PFSK-1 (cell line): Measurements from ENCODE around the gene TCF4.

ENCODE experiments used
- FOXP2 ChIP-seq: optimal IDR thresholded peaks from 2 replicates; pipeline ENCODE3; 2011; ENCODE audit warnings: borderline replicate concordance, control low read depth, inconsistent platforms; ENCODE audit not compliant: insufficient read depth; ENCODE audit errors: extremely low read length, extremely low read depth
- POLR2AphosphoS5 ChIP-seq: IDR thresholded peaks from 2 replicates; pipeline ENCODE4 v1.6.1; 2012; ENCODE audit warnings: low read depth, mild to moderate bottlenecking, control low read depth, low read length, moderate library complexity
- SIN3A ChIP-seq: IDR thresholded peaks from 2 replicates; pipeline ENCODE4 v1.6.1; 2012; ENCODE audit warnings: mild to moderate bottlenecking, low read length, moderate library complexity, borderline replicate concordance; ENCODE audit not compliant: insufficient read depth
- TAF1 ChIP-seq: IDR thresholded peaks from 2 replicates; pipeline ENCODE4 v1.6.1; 2012; ENCODE audit warnings: low read length, control low read depth, borderline replicate concordance; ENCODE audit not compliant: insufficient read depth
- TF ChIP-seq, protein P1 (sequence below), 2 experiments: IDR thresholded peaks; 2 replicates each; pipeline versions ENCODE4 v1.6.1 to v1.8.0; 2011 to 2012; ENCODE audit warnings: low read depth in 2 of 2, low read length in 2 of 2, control low read depth in 1 of 2, inconsistent platforms in 1 of 2, mild to moderate bottlenecking in 1 of 2, moderate library complexity in 1 of 2; ENCODE audit not compliant: insufficient read depth in 1 of 2

The TCF4 gene

DNA sequence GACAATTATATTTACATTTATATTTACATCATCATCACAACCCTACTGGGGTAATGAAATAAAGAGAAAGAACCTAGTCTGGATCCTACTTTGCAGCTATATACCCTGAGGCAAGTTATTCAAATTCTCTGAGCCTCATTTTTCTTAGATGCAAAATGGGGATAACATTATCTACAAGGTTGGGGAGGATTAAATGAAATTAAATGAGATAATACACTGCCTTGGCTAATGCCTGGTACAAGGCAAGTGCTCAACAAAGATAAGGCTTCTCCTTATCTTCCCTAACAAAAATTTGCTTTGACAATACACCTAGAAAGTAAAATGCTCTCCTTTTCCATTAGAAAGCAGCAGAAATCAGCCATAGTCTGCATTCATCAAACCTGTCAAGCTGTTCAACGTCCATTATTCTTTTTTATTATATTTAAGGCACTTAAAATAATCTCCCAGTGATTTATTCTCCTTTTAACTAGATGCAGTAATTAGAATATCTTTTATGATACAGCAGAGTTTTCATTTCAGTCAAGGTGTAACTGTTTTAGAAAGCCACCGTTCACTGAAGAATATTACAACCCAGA lies 44.8 kb downstream of the TCF4 start:
- TF ChIP-seq POLR2AphosphoS5 (no peak), FOXP2 (no peak), TAF1 (no peak), SIN3A (no peak)
- TF ChIP-seq, protein P1, sequence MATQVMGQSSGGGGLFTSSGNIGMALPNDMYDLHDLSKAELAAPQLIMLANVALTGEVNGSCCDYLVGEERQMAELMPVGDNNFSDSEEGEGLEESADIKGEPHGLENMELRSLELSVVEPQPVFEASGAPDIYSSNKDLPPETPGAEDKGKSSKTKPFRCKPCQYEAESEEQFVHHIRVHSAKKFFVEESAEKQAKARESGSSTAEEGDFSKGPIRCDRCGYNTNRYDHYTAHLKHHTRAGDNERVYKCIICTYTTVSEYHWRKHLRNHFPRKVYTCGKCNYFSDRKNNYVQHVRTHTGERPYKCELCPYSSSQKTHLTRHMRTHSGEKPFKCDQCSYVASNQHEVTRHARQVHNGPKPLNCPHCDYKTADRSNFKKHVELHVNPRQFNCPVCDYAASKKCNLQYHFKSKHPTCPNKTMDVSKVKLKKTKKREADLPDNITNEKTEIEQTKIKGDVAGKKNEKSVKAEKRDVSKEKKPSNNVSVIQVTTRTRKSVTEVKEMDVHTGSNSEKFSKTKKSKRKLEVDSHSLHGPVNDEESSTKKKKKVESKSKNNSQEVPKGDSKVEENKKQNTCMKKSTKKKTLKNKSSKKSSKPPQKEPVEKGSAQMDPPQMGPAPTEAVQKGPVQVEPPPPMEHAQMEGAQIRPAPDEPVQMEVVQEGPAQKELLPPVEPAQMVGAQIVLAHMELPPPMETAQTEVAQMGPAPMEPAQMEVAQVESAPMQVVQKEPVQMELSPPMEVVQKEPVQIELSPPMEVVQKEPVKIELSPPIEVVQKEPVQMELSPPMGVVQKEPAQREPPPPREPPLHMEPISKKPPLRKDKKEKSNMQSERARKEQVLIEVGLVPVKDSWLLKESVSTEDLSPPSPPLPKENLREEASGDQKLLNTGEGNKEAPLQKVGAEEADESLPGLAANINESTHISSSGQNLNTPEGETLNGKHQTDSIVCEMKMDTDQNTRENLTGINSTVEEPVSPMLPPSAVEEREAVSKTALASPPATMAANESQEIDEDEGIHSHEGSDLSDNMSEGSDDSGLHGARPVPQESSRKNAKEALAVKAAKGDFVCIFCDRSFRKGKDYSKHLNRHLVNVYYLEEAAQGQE (IDR thresholded peaks at IDR 0.05; ENCODE audit: insufficient read depth in 1 of 2, low read depth in 2 of 2, low read length in 2 of 2): no peak

DNA sequence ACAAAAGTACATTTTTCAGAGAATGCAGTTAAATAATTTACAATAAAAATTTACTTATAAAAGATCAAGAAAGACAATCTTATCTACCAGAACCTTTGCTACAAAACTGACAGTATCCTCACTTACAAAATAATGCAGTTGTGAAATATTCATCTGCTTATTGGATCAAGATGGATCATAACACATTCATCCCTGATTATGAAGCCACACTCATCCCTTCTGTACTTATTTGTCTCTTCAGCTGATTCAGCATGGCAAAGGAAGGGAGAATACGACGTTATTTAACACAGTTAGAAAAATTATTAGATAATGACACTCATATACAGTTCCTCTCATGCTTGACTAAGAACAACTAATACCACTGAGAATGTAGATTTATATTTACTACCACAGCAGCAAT lies 46.4 kb downstream of the TCF4 start:
- TF ChIP-seq POLR2AphosphoS5 (no peak), TAF1 (no peak), FOXP2 (no peak)

DNA sequence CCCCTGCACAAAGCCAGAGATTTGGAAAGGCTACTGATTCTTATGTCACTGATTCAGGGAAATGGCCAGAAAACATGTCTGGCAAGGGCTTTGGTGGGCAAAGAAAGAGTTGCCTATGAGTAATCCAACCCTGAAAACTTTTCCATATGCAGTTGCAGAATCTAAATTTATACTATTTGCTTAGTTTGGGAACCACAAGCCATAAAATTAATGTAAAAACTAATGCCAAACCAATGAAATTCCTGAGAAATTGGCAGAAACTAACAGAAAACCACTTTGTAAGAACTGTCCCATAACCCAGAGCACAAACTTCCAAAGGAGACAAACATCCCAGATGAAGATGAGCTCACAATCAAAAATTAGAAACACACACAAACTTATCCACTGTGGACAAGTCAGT lies 48.8 kb downstream of the TCF4 start:
- no peak for TF ChIP-seq POLR2AphosphoS5
- TF ChIP-seq FOXP2: no peak
- TF ChIP-seq, protein P1 (IDR thresholded peaks at IDR 0.05; ENCODE audit: insufficient read depth in 1 of 2, low read depth in 2 of 2, low read length in 2 of 2): no peak
- no peak for TF ChIP-seq TAF1
- no peak for TF ChIP-seq SIN3A

DNA sequence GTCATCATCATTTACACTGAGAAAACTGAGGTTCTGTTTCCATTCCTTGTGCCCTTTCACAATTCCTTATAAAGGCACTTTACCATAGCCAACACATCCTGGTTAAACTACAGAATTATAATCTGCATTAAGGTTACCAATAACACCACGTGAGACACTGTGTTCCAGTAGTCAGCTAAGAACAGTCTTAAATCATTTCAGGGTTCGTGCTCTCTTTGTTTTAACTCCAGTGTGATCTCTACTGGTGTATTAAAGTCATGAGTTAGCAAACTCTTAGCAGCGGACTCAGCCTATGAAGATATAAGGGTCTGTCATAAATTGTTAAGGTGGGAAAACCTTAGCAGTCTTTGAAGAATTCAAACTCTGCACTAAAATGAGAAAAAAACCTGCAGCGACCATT lies 53.0 kb downstream of the TCF4 start:
- TF ChIP-seq TAF1 (no peak), SIN3A (no peak), POLR2AphosphoS5 (no peak), FOXP2 (no peak)
- TF ChIP-seq, protein P1 (IDR thresholded peaks at IDR 0.05; ENCODE audit: insufficient read depth in 1 of 2, low read depth in 2 of 2, low read length in 2 of 2): no peak

DNA sequence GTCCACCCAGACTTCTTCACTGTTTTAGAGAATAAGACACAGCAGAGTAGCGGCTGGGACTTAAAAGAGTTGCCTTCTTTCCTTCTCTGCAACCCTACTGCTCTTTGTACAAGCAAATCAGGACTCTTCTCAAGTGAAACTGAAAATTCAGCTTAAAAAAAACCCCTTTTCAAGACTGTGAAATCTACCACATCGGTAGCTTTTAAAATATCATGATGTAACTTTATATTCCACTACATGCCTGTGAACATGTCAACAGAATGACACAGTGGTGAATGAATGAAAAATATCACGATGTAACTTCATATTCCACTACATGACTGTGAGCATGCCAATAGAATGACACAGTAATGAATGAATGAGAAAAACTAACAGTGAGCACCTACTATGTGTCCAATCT lies 53.4 kb downstream of the TCF4 start:
- no peak for TF ChIP-seq TAF1
- TF ChIP-seq SIN3A: no peak
- TF ChIP-seq FOXP2: no peak
- no peak for TF ChIP-seq POLR2AphosphoS5
- TF ChIP-seq, protein P1 (IDR thresholded peaks at IDR 0.05; ENCODE audit: insufficient read depth in 1 of 2, low read depth in 2 of 2, low read length in 2 of 2): no peak

DNA sequence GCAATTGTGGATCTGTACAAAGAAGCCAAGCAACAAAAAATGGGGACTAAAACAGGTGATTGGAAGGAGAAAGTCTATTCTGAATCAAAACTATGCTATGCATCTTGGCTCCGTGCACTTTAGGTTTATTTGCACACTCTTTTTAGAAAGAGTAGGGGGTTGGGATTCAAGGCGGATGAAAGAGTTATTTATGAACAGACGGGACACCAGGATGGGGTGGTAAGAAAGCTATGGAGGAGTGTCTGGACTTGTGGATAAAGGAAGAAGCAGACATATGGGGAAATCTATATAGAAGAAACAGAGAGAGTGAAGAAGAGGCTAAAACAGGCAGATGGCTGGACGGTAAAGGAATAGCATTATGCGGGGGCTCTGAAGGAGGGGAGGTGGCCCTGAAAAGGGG lies 57.8 kb downstream of the TCF4 start:
- TF ChIP-seq FOXP2: no peak
- TF ChIP-seq SIN3A: no peak
- no peak for TF ChIP-seq POLR2AphosphoS5
- TF ChIP-seq, protein P1 (IDR thresholded peaks at IDR 0.05; ENCODE audit: insufficient read depth in 1 of 2, low read depth in 2 of 2, low read length in 2 of 2): no peak
- TF ChIP-seq TAF1: no peak
